Muscle layer of colon (tissue), 2 donors: ENCODE data around the gene SLC1A6.

Experiments
- H3K27ac ChIP-seq: one replicate; pipeline ENCODE4 v1.7.0; 2013; ENCODE audit warnings: low read depth, mild to moderate bottlenecking, low read length, moderate library complexity
- H3K27me3 ChIP-seq, 2 donors: one replicate each; pipeline ENCODE4 v1.7.0; 2013; ENCODE audit warnings: low read length in 2 of 2, mild to moderate bottlenecking in 2 of 2; ENCODE audit not compliant: insufficient read depth in 2 of 2, control insufficient read depth in 1 of 2
- H3K36me3 ChIP-seq: one replicate; pipeline ENCODE4 v1.7.0; 2013; ENCODE audit warnings: mild to moderate bottlenecking, low read length; ENCODE audit not compliant: insufficient read depth
- H3K4me1 ChIP-seq: one replicate; pipeline ENCODE4 v1.7.0; 2013; ENCODE audit warnings: mild to moderate bottlenecking, low read length; ENCODE audit not compliant: insufficient read depth
- H3K4me3 ChIP-seq, 2 donors: one replicate each; pipeline ENCODE4 v1.7.0; 2013; ENCODE audit warnings: low read length in 2 of 2, low read depth in 1 of 2, mild to moderate bottlenecking in 1 of 2, moderate library complexity in 1 of 2
- H3K9ac ChIP-seq: one replicate; pipeline ENCODE4 v1.7.0; 2013; ENCODE audit warnings: low read length
- H3K9me3 ChIP-seq: one replicate; pipeline ENCODE4 v1.7.0; 2013; ENCODE audit warnings: mild to moderate bottlenecking, low read length
- donor health status: abdominal sarcoma.
- donor health status: Adenocarcinoma of cecum.

Gene SLC1A6

DNA sequence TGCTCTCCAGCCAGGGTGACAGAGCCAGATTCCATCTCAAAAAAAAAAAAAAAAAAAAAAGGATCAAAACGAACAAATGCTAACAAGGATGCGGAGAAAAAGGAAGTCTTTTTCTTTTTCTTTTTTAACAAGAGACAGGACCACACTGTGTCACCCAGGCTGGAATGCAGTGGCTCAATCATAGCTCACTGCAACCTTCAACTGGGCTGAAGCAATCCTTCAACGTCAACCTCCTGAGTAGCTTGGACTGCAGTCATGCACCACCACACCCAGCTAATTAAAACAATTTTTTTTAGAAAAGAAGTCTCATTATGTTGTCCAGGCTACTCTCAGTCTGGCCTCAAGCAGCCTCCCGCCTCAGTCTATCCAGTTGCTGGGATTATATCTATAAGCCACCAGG is 73.0 kb downstream of the SLC1A6 start:
- no peaks in the 10 kb centered on the region for H3K36me3 ChIP-seq
- H3K4me3 ChIP-seq: no peak overlapping the region
- H3K9me3 ChIP-seq: no peaks in the 10 kb centered on the region
- H3K27me3 ChIP-seq: no peaks in the 10 kb centered on the region
- no peaks in the 10 kb centered on the region for H3K4me1 ChIP-seq
- H3K9ac ChIP-seq: no peak overlapping the region
- H3K27ac ChIP-seq: no peak overlapping the region

GRCh38 chr19:14901675-14902260 is 77.9 kb downstream of the SLC1A6 start:
- Histone ChIP-seq H3K36me3 (no peaks in the 10 kb centered on the region), H3K27ac (no peak overlapping the region), H3K4me1 (no peaks in the 10 kb centered on the region), H3K9ac (no peak overlapping the region), H3K27me3 (no peaks in the 10 kb centered on the region), H3K4me3 (no peak overlapping the region), H3K9me3 (no peaks in the 10 kb centered on the region)
